DOHH2 (cell line): Measurements from ENCODE around the gene PCDH15.

Source experiments
- CTCF ChIP-seq: fragments of 200-600 bp; sonication (generic); IDR thresholded peaks from one replicate; pipeline ENCODE4 v1.5.1; 2014; ENCODE audit warnings: antibody characterized with exemption, mild to moderate bottlenecking, low read depth, low read length; ENCODE audit not compliant: poor library complexity, severe bottlenecking
- EZH2phosphoT487 ChIP-seq: fragments of 200-600 bp; sonication (generic); IDR thresholded peaks from 2 replicates; pipeline ENCODE4 v1.6.1; 2017; ENCODE audit warnings: borderline replicate concordance, mild to moderate bottlenecking, antibody characterized with exemption, low read length, moderate library complexity, mixed read lengths

GRCh38 chr10:54799506-54799905, 1.5 kb downstream of the PCDH15 start:
- TF ChIP-seq CTCF (no peak), EZH2phosphoT487 (no peak)
